ENCODE measurements around the gene GNAQ. TPM values are rescaled to one million over a fixed set of nuclear protein-coding genes. Genes with fewer than 3 reads are reported as not detected.
A peak's percentile ranks its signal among the peaks of the same experiment; 100 is the strongest.

Gene GNAQ
- total and polyA plus RNA-seq, 2 donors (not counting 1 experiment from before 2014, with no cell fraction given): 30.4 to 74.3 TPM

GRCh38 chr9:77854258-77854915 lies 177.2 kb downstream of the GNAQ start:
- H3K79me2 ChIP-seq (ENCODE audit: control insufficient read depth, insufficient read depth, low read length): no peaks in the 10 kb centered on the region
- no peak overlapping the region for H3K4me3 ChIP-seq (replicated peaks in 1 of 4; ENCODE audit: control extremely low read depth in 1 of 4, insufficient read depth in 1 of 4, low read depth in 3 of 4, low read length in 4 of 4)
- TF ChIP-seq EZH2 (IDR thresholded peaks at IDR 0.05; ENCODE audit: low read length, missing control alignments): no peak
- H3K27ac ChIP-seq (ENCODE audit: insufficient read depth, low read length): no peak overlapping the region
- H3K9ac ChIP-seq (ENCODE audit: insufficient read depth, low read length): no peak overlapping the region
- no peaks in the 10 kb centered on the region for H3K27me3 ChIP-seq (ENCODE audit: control insufficient read depth, insufficient read depth, low read length)
- no peak overlapping the region for H2AFZ ChIP-seq (ENCODE audit: low read length)
- H3K4me2 ChIP-seq (ENCODE audit: extremely low read depth, insufficient read depth, low read length): no peak overlapping the region
- DNase-seq (ENCODE audit: low read depth in 2 of 2): no peak
- peaks cover 11% of the 10 kb centered on the region for H3K4me1 ChIP-seq (ENCODE audit: control insufficient read depth, extremely low read depth, insufficient read depth, low read length)
- H3K36me3 ChIP-seq (ENCODE audit: control insufficient read depth, insufficient read depth, low read length): no peaks in the 10 kb centered on the region
- H3K9me3 ChIP-seq (ENCODE audit: control insufficient read depth, insufficient read depth, low read depth, low read length): no peaks in the 10 kb centered on the region
- no peaks in the 10 kb centered on the region for H4K20me1 ChIP-seq (ENCODE audit: control insufficient read depth, extremely low read depth, insufficient read depth, low read length)

GRCh38 chr9:77853716-77854115 lies 177.9 kb downstream of the GNAQ start:
- peaks cover 13% of the 10 kb centered on the region for H3K4me1 ChIP-seq (ENCODE audit: control insufficient read depth, extremely low read depth, insufficient read depth, low read length)
- no peak overlapping the region for H3K4me2 ChIP-seq (ENCODE audit: extremely low read depth, insufficient read depth, low read length)
- no peak overlapping the region for H3K27ac ChIP-seq (ENCODE audit: insufficient read depth, low read length)
- DNase-seq (ENCODE audit: low read depth in 2 of 2): no peak
- TF ChIP-seq CTCF (conservative IDR thresholded peaks at IDR 0.05 in 1 of 2, IDR thresholded peaks at IDR 0.05 in 1 of 2; ENCODE audit: low read depth in 1 of 2, low read length in 2 of 2) (no peak), EZH2 (IDR thresholded peaks at IDR 0.05; ENCODE audit: low read length, missing control alignments) (no peak)
- no peaks in the 10 kb centered on the region for H3K9me3 ChIP-seq (ENCODE audit: control insufficient read depth, insufficient read depth, low read depth, low read length)
- no peaks in the 10 kb centered on the region for H3K79me2 ChIP-seq (ENCODE audit: control insufficient read depth, insufficient read depth, low read length)
- H2AFZ ChIP-seq (ENCODE audit: low read length): no peak overlapping the region
- no peaks in the 10 kb centered on the region for H4K20me1 ChIP-seq (ENCODE audit: control insufficient read depth, extremely low read depth, insufficient read depth, low read length)
- no peak overlapping the region for H3K4me3 ChIP-seq (replicated peaks in 1 of 4; ENCODE audit: control extremely low read depth in 1 of 4, insufficient read depth in 1 of 4, low read depth in 3 of 4, low read length in 4 of 4)
- no peak overlapping the region for H3K9ac ChIP-seq (ENCODE audit: insufficient read depth, low read length)
- no peaks in the 10 kb centered on the region for H3K36me3 ChIP-seq (ENCODE audit: control insufficient read depth, insufficient read depth, low read length)
- H3K27me3 ChIP-seq (ENCODE audit: control insufficient read depth, insufficient read depth, low read length): no peaks in the 10 kb centered on the region

- H3K9me3 ChIP-seq (ENCODE audit: control insufficient read depth, insufficient read depth, low read depth, low read length): no peaks in the 10 kb centered on the region
- no peak for TF ChIP-seq EZH2 (IDR thresholded peaks at IDR 0.05; ENCODE audit: low read length, missing control alignments)
- no peak for TF ChIP-seq CTCF (conservative IDR thresholded peaks at IDR 0.05 in 1 of 2, IDR thresholded peaks at IDR 0.05 in 1 of 2; ENCODE audit: low read depth in 1 of 2, low read length in 2 of 2)
- H3K27me3 ChIP-seq (ENCODE audit: control insufficient read depth, insufficient read depth, low read length): no peaks in the 10 kb centered on the region
- no peaks in the 10 kb centered on the region for H3K36me3 ChIP-seq (ENCODE audit: control insufficient read depth, insufficient read depth, low read length)
- no peak overlapping the region for H2AFZ ChIP-seq (ENCODE audit: low read length)
- DNase-seq (ENCODE audit: low read depth in 2 of 2): peak in 1 of 2 donors; percentile 25
- H3K79me2 ChIP-seq (ENCODE audit: control insufficient read depth, insufficient read depth, low read length): no peaks in the 10 kb centered on the region
- no peaks in the 10 kb centered on the region for H4K20me1 ChIP-seq (ENCODE audit: control insufficient read depth, extremely low read depth, insufficient read depth, low read length)
- H3K4me3 ChIP-seq (replicated peaks in 1 of 4; ENCODE audit: control extremely low read depth in 1 of 4, insufficient read depth in 1 of 4, low read depth in 3 of 4, low read length in 4 of 4): no peak overlapping the region
- no peak overlapping the region for H3K9ac ChIP-seq (ENCODE audit: insufficient read depth, low read length)
- no peak overlapping the region for H3K27ac ChIP-seq (ENCODE audit: insufficient read depth, low read length)
- H3K4me1 ChIP-seq (ENCODE audit: control insufficient read depth, extremely low read depth, insufficient read depth, low read length): peaks cover 15% of the 10 kb centered on the region
- H3K4me2 ChIP-seq (ENCODE audit: extremely low read depth, insufficient read depth, low read length): no peak overlapping the region
Observed at GRCh38 chr9:77851882-77852595, 179.6 kb downstream of the GNAQ start.

All from fibroblast of lung (primary cell).